Lung (tissue), 12 donors: ENCODE results near the gene GLYATL3. TPM values are rescaled to one million over a fixed set of nuclear protein-coding genes. Genes with fewer than 3 reads are reported as not detected.

Experiments used
- ATAC-seq: fragments of 200-7000 bp; cut with Tn5 transposase; one replicate; pipeline ENCODE4 v1.9.1; 2020; ENCODE audit warnings: moderate number of reproducible peaks; ENCODE audit not compliant: insufficient read depth, low FRiP score
- DNase-seq, 3 donors: peaks; one replicate each; pipeline ENCODE4 v3.0.0-alpha.2; 2013 to 2017
- H3K27ac ChIP-seq, 2 donors: one replicate each; pipeline ENCODE4 v1.5.1; 2013; ENCODE audit warnings: mild to moderate bottlenecking in 2 of 2, moderate library complexity in 2 of 2, control low read depth in 1 of 2, inconsistent platforms in 1 of 2, low read depth in 1 of 2, low read length in 1 of 2
- H3K27me3 ChIP-seq, 3 donors: one replicate each; pipeline ENCODE4 v1.5.1; 2013; ENCODE audit warnings: low read length in 2 of 3; ENCODE audit not compliant: control insufficient read depth in 3 of 3, insufficient read depth in 3 of 3
- H3K36me3 ChIP-seq, 4 donors: one replicate each; pipeline ENCODE4 v1.5.1; 2013; ENCODE audit warnings: low read length in 4 of 4, mild to moderate bottlenecking in 1 of 4, moderate library complexity in 1 of 4; ENCODE audit not compliant: control insufficient read depth in 4 of 4, insufficient read depth in 4 of 4
- H3K4me1 ChIP-seq, 5 donors: one replicate each; pipeline ENCODE4 v1.5.1; 2013; ENCODE audit warnings: low read length in 5 of 5, mild to moderate bottlenecking in 2 of 5, moderate library complexity in 1 of 5; ENCODE audit not compliant: control insufficient read depth in 5 of 5, insufficient read depth in 5 of 5
- H3K4me3 ChIP-seq: one replicate; pipeline ENCODE4 v1.5.1; 2013; ENCODE audit warnings: mild to moderate bottlenecking, control low read depth, moderate library complexity
- H3K9ac ChIP-seq, 2 donors: one replicate each; pipeline ENCODE4 v1.5.1; 2013; ENCODE audit warnings: low read length in 2 of 2, control low read depth in 1 of 2; ENCODE audit not compliant: insufficient read depth in 1 of 2
- H3K9me3 ChIP-seq, 4 donors: one replicate each; pipeline ENCODE4 v1.5.1; 2013; ENCODE audit warnings: low read length in 3 of 4, mild to moderate bottlenecking in 1 of 4, moderate library complexity in 1 of 4; ENCODE audit not compliant: control insufficient read depth in 4 of 4, insufficient read depth in 3 of 4
- WGBS, 2 donors: extraction: QIAGEN DNeasy Blood & Tissue Kit; methylation state at CpG; one replicate each; pipeline ENCODE4 v1.1.7; 2013; 5-methylcytosine and 5-hydroxymethylcytosine counted together
- polyA plus RNA-seq, 2 donors: library from polyadenylated mRNA; stranded (reverse); fragments of 200-250 nt; gene quantifications; one replicate each; pipeline ENCODE4 v1.2.1, GENCODE V29; 2013
- total RNA-seq, 2 donors: library from RNA; depleted of rRNA in 1 of 2; stranded (reverse); fragments of >200 nt in 1 of 2; gene quantifications; one replicate each; pipeline ENCODE4 v1.2.1, GENCODE V29; 2014 to 2021
- TF ChIP-seq, protein P1 (sequence below): IDR thresholded peaks from 2 replicates; pipeline ENCODE4 v1.5.1; 2012; ENCODE audit warnings: mild to moderate bottlenecking; ENCODE audit errors: control extremely low read depth, extremely low read depth
- donor health status: control.
- donor health status: control.
- donor health status: Bipolar disorder and iron deficiency.
- donor health status: healthy.
- donor health status: DM: yes; HTN: yes; CAD: no.

Gene GLYATL3
- total and polyA plus RNA-seq, 4 donors, result not detected

DNA sequence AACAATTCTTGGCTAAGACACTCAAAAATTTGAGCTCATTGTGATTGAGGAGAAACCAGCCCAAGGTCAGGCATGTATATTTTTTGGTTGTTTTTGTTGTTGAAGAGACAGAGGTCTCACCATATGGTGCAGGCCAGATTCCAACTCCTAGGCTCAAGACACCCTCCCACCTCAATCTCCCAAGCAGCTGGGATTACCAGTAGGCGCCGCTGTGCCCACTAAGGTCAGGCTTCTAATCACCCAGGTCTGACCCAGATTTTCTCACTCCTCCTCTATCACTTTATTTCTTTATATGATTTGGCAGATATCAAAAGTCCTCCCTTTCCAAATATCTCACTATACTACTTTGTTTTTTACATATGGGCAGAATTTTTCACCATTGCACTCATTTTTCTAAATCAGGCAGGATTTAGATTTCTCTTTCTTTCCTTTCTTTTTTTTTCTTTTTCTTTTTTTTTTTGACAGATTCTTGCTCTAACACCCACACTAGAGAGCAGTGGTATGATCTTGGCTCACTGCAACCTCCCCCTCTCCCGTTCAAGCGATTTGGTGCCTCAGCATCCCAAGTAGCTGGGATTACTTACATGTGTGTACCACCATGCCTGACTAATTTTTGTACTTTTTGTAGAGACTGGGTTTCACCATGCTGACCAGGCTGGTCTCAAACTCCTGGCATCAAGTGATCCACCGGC, 49.0 kb downstream of the GLYATL3 start:
- no peak for ATAC-seq
- Histone ChIP-seq H3K27me3 (peaks cover 0 to 19% (median 15%) of the 10 kb centered on the region in 3 donors), H3K4me3 (no peak overlapping the region), H3K36me3 (no peaks in the 10 kb centered on the region), H3K27ac (no peak overlapping the region), H3K9ac (no peak overlapping the region), H3K4me1 (peaks cover 0 to 19% (median 3%) of the 10 kb centered on the region in 5 donors), H3K9me3 (no peaks in the 10 kb centered on the region)
- TF ChIP-seq, protein P1, sequence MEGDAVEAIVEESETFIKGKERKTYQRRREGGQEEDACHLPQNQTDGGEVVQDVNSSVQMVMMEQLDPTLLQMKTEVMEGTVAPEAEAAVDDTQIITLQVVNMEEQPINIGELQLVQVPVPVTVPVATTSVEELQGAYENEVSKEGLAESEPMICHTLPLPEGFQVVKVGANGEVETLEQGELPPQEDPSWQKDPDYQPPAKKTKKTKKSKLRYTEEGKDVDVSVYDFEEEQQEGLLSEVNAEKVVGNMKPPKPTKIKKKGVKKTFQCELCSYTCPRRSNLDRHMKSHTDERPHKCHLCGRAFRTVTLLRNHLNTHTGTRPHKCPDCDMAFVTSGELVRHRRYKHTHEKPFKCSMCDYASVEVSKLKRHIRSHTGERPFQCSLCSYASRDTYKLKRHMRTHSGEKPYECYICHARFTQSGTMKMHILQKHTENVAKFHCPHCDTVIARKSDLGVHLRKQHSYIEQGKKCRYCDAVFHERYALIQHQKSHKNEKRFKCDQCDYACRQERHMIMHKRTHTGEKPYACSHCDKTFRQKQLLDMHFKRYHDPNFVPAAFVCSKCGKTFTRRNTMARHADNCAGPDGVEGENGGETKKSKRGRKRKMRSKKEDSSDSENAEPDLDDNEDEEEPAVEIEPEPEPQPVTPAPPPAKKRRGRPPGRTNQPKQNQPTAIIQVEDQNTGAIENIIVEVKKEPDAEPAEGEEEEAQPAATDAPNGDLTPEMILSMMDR, result no peak
- WGBS, 2 donors, result 88 to 92% methylated on average over 5 of the region's 5 CpGs
- DNase-seq, result no peak

GRCh38 chr6:49549691-49550491, 50.2 kb downstream of the GLYATL3 start:
- no peaks in the 10 kb centered on the region for H3K36me3 ChIP-seq
- H3K4me3 ChIP-seq, result peak overlapping the region; percentile 5
- DNase-seq (peak in 1 of 3 donors; percentile 18), ATAC-seq (peak; percentile 46)
- peak overlapping the region in 1 of 2 donors; percentile 26 for H3K9ac ChIP-seq
- 41 to 45% methylated on average over 19 of the region's 20 CpGs for WGBS, 2 donors
- TF ChIP-seq, protein P1, result no peak
- H3K4me1 ChIP-seq, result peaks cover 0 to 19% (median 3%) of the 10 kb centered on the region in 5 donors
- no peak overlapping the region for H3K27ac ChIP-seq
- no peaks in the 10 kb centered on the region for H3K9me3 ChIP-seq
- peaks cover 0 to 19% (median 15%) of the 10 kb centered on the region in 3 donors for H3K27me3 ChIP-seq

GRCh38 chr6:49550492-49551077, 50.9 kb downstream of the GLYATL3 start, which contains the start of gene C6orf141:
Gene C6orf141, plus strand, starts transcription at chr6:49550668. Its CDS starts 125 bp downstream, at chr6:49550793.
- peak; percentile 32 to 41 (median 40) for DNase-seq
- peak; percentile 76 for ATAC-seq
- peaks cover 0 to 19% (median 3%) of the 10 kb centered on the region in 5 donors for H3K4me1 ChIP-seq
- H3K9ac ChIP-seq, result peak within 1 kb of the TSS; percentile 3 to 55
- peak within 1 kb of the TSS; percentile 15 for H3K4me3 ChIP-seq
- H3K9me3 ChIP-seq, result no peaks in the 10 kb centered on the region
- TF ChIP-seq, protein P1, result no peak
- no peak within 1 kb of the TSS for H3K27ac ChIP-seq
- no peaks in the 10 kb centered on the region for H3K36me3 ChIP-seq
- 0 to 2% methylated on average over 42 of the region's 42 CpGs for WGBS, 2 donors
- H3K27me3 ChIP-seq, result peaks cover 0 to 19% (median 15%) of the 10 kb centered on the region in 3 donors
